Loucy (cell line): Measurements from ENCODE around the gene LCA5.

Source experiments
- H2AFZ ChIP-seq: fragments of 200-600 bp; sonication (generic); 2 replicates; pipeline ENCODE4 v1.6.0; 2016; ENCODE audit warnings: antibody characterized with exemption, mild to moderate bottlenecking, low read length, moderate library complexity
- H3F3A ChIP-seq: fragments of 200-600 bp; 2 replicates; pipeline ENCODE4 v1.6.0; 2016; ENCODE audit warnings: antibody characterized with exemption, low read depth, mild to moderate bottlenecking
- H3K27me3 ChIP-seq: fragments of 200-600 bp; sonication (generic); 2 replicates; pipeline ENCODE4 v1.6.1; 2014; ENCODE audit warnings: low read length, mild to moderate bottlenecking; ENCODE audit not compliant: insufficient read depth, poor library complexity, severe bottlenecking
- H3K36me3 ChIP-seq: fragments of 200-600 bp; sonication (generic); 2 replicates; pipeline ENCODE4 v1.6.1; 2016; ENCODE audit warnings: low read length; ENCODE audit not compliant: insufficient read depth
- H3K4me1 ChIP-seq: fragments of 200-600 bp; sonication (generic); 2 replicates; pipeline ENCODE4 v1.5.1; 2014; ENCODE audit warnings: low read length, mild to moderate bottlenecking; ENCODE audit not compliant: insufficient read depth, poor library complexity, severe bottlenecking
- H3K4me2 ChIP-seq: fragments of 200-600 bp; sonication (generic); 2 replicates; pipeline ENCODE4 v1.6.0; 2014; ENCODE audit warnings: antibody characterized with exemption, low read length, low read depth, mild to moderate bottlenecking; ENCODE audit not compliant: poor library complexity, severe bottlenecking
- H3K4me3 ChIP-seq: fragments of 200-600 bp; sonication (generic); 2 replicates; pipeline ENCODE4 v1.5.1; 2014; ENCODE audit warnings: low read length, mild to moderate bottlenecking, mixed read lengths; ENCODE audit not compliant: poor library complexity, severe bottlenecking
- H3K79me2 ChIP-seq: fragments of 200-600 bp; sonication (generic); 2 replicates; pipeline ENCODE4 v1.6.1; 2014; ENCODE audit warnings: low read length; ENCODE audit not compliant: insufficient read depth
- H3K9ac ChIP-seq: fragments of 200-600 bp; sonication (generic); 2 replicates; pipeline ENCODE4 v1.6.0; 2014; ENCODE audit warnings: mild to moderate bottlenecking, low read depth, low read length, moderate library complexity; ENCODE audit not compliant: poor library complexity, severe bottlenecking
- H3K9me2 ChIP-seq: fragments of 200-600 bp; sonication (generic); replicated peaks from 2 replicates; pipeline ENCODE4 v1.6.1; 2016; ENCODE audit warnings: low read depth, low read length, mixed read lengths
- H3K9me3 ChIP-seq: fragments of 200-600 bp; sonication (generic); 2 replicates; pipeline ENCODE4 v1.6.1; 2014; ENCODE audit warnings: mild to moderate bottlenecking, antibody characterized with exemption, low read length, low read depth; ENCODE audit not compliant: insufficient read depth
- H4K20me1 ChIP-seq: fragments of 200-600 bp; sonication (generic); 2 replicates; pipeline ENCODE4 v1.6.0; 2014; ENCODE audit warnings: antibody characterized with exemption, low read length, mild to moderate bottlenecking; ENCODE audit not compliant: insufficient read depth, poor library complexity, severe bottlenecking
- EZH2phosphoT487 ChIP-seq: fragments of 200-600 bp; IDR thresholded peaks from 2 replicates; pipeline ENCODE4 v1.6.1; 2018; ENCODE audit warnings: antibody characterized with exemption, mild to moderate bottlenecking, moderate library complexity, borderline replicate concordance
- TF ChIP-seq, protein P1 (sequence below): fragments of 200-600 bp; sonication (generic); conservative IDR thresholded peaks from 2 replicates; pipeline ENCODE4 v1.5.1; 2014; ENCODE audit warnings: mild to moderate bottlenecking, antibody characterized with exemption, low read length

The LCA5 gene

DNA sequence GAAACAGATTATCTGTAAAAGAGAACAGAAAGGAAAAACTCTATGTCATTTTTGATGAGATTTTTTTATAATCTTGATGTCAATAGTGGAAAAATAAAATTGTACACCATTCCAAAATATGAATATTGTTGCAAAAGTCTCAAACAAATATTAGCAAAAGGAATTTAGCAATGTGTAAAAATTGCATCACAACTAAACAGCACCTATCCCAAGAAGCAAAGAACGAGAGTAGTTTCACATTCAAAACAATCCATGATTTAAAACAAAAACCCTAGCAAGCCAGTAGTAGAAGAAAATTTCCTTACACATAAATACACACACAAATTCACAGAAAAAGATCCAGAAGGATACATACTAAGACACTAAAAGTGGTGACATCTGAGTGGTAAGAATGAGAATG lies 38.4 kb downstream of the LCA5 start:
- no peaks in the 10 kb centered on the region for H3K9me3 ChIP-seq
- H3K79me2 ChIP-seq, result no peaks in the 10 kb centered on the region
- no peak overlapping the region for H3K4me3 ChIP-seq
- H2AFZ ChIP-seq, result no peak overlapping the region
- no peaks in the 10 kb centered on the region for H3K36me3 ChIP-seq
- H3K9ac ChIP-seq, result no peak overlapping the region
- no peaks in the 10 kb centered on the region for H3K4me1 ChIP-seq
- H3K4me2 ChIP-seq, result no peak overlapping the region
- TF ChIP-seq, protein P1, sequence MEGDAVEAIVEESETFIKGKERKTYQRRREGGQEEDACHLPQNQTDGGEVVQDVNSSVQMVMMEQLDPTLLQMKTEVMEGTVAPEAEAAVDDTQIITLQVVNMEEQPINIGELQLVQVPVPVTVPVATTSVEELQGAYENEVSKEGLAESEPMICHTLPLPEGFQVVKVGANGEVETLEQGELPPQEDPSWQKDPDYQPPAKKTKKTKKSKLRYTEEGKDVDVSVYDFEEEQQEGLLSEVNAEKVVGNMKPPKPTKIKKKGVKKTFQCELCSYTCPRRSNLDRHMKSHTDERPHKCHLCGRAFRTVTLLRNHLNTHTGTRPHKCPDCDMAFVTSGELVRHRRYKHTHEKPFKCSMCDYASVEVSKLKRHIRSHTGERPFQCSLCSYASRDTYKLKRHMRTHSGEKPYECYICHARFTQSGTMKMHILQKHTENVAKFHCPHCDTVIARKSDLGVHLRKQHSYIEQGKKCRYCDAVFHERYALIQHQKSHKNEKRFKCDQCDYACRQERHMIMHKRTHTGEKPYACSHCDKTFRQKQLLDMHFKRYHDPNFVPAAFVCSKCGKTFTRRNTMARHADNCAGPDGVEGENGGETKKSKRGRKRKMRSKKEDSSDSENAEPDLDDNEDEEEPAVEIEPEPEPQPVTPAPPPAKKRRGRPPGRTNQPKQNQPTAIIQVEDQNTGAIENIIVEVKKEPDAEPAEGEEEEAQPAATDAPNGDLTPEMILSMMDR, result no peak
- TF ChIP-seq EZH2phosphoT487, result no peak
- H4K20me1 ChIP-seq, result no peaks in the 10 kb centered on the region
- H3F3A ChIP-seq, result no peaks in the 10 kb centered on the region
- no peaks in the 10 kb centered on the region for H3K9me2 ChIP-seq
- H3K27me3 ChIP-seq, result no peaks in the 10 kb centered on the region

DNA sequence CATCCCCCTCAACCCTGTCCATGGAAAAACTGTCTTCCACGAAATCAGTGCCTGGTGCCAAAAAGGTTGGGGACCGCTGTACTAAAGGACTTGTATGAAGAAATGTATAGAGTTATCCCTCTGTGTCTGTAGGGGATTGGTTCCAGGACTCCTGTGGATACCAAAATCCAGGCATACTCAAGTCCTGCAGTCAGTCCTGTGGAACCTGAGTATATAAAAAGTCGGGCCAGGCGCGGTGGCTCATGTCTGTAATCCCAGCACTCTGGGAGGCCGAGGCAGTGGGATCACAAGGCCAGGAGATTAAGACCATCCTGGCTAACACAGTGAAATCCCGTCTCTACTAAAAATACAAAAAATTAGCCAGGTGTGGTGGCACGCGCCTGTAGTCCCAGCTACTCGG lies 42.0 kb downstream of the LCA5 start:
- no peaks in the 10 kb centered on the region for H3K9me3 ChIP-seq
- H3K36me3 ChIP-seq, result no peaks in the 10 kb centered on the region
- H3K9me2 ChIP-seq, result no peaks in the 10 kb centered on the region
- H3K79me2 ChIP-seq, result no peaks in the 10 kb centered on the region
- no peaks in the 10 kb centered on the region for H3K4me1 ChIP-seq
- no peaks in the 10 kb centered on the region for H3F3A ChIP-seq
- H2AFZ ChIP-seq, result no peak overlapping the region
- no peak overlapping the region for H3K9ac ChIP-seq
- H4K20me1 ChIP-seq, result no peaks in the 10 kb centered on the region
- TF ChIP-seq, protein P1, result no peak
- no peak for TF ChIP-seq EZH2phosphoT487
- no peak overlapping the region for H3K4me2 ChIP-seq
- no peaks in the 10 kb centered on the region for H3K27me3 ChIP-seq
- H3K4me3 ChIP-seq, result no peak overlapping the region

DNA sequence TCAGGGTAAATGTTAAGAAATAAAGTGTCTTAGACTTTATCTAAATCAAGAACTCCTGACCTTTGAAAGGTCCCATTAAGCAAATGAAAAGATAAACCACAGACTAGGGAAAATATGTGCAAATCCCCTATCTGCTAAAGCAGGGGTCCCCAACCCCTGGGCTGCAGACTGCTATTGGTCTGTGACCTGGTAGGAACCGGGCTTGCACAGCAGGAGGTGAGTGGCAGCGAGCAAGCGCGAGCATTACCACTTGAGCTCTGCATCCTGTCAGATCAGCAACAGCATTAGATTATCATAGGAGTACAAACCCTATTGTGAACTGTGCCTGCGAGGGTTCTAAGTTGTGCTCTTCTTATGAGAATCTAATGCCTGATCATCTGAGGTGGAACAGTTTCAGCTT lies 42.4 kb downstream of the LCA5 start:
- Histone ChIP-seq H3K4me1 (no peaks in the 10 kb centered on the region), H3K9me3 (no peaks in the 10 kb centered on the region), H3K4me3 (no peak overlapping the region), H3K36me3 (no peaks in the 10 kb centered on the region), H4K20me1 (no peaks in the 10 kb centered on the region), H3K79me2 (no peaks in the 10 kb centered on the region), H3K27me3 (no peaks in the 10 kb centered on the region), H2AFZ (no peak overlapping the region), H3K4me2 (no peak overlapping the region), H3K9ac (no peak overlapping the region), H3K9me2 (no peaks in the 10 kb centered on the region), H3F3A (no peaks in the 10 kb centered on the region)
- TF ChIP-seq, protein P1, result no peak
- TF ChIP-seq EZH2phosphoT487, result no peak
